Activated CD4-positive, alpha-beta T cell treated with anti-CD3 and anti-CD28 coated beads, Interleukin-2, amount 10 ng/mL, durations not matched to agents 24 days and 14 days (primary cell): ENCODE results near the gene XAF1. TPM values are rescaled to one million over a fixed set of nuclear protein-coding genes. Genes with fewer than 3 reads are reported as not detected.
"Not testable (repeated sequence)": the region's sequence is repeated elsewhere in the genome, so short reads cannot be mapped to it uniquely, and the experiment has no call there.

Source experiments
- DNase-seq: peaks from one replicate; pipeline ENCODE4 v3.0.0; 2022
- H3K27ac Mint-ChIP-seq: one replicate; pipeline ENCODE4 v1.8.0; 2022; ENCODE audit warnings: mild to moderate bottlenecking, mixed read lengths
- H3K27me3 Mint-ChIP-seq: one replicate; pipeline ENCODE4 v1.8.0; 2022; ENCODE audit warnings: mixed read lengths
- H3K36me3 Mint-ChIP-seq: one replicate; pipeline ENCODE4 v1.8.0; 2022; ENCODE audit warnings: low read depth, mild to moderate bottlenecking, mixed read lengths
- H3K4me1 Mint-ChIP-seq: one replicate; pipeline ENCODE4 v1.8.0; 2021; ENCODE audit warnings: mixed read lengths
- H3K4me3 Mint-ChIP-seq: one replicate; pipeline ENCODE4 v1.8.0; 2022; ENCODE audit warnings: mild to moderate bottlenecking, moderate library complexity, mixed read lengths
- H3K9me3 Mint-ChIP-seq: one replicate; pipeline ENCODE4 v1.8.0; 2021; ENCODE audit warnings: mixed read lengths
- intact Hi-C: fragments of 100-400 bp; cut with micrococcal nuclease; formaldehyde crosslinking; loops from one replicate; pipeline ENCODE4 v1.15.1; 2023
- total RNA-seq: library from RNA; stranded (reverse); gene quantifications from 2 replicates; pipeline ENCODE4 v1.2.3, GENCODE V29; 2022

XAF1 gene
- total RNA-seq, 1 donor from 2014 or later = 37.6 TPM

- Mint-ChIP-seq H3K27me3 (peaks cover 39% of the 10 kb centered on the region), H3K27ac (no peak overlapping the region), H3K4me3 (no peak overlapping the region), H3K9me3 (no peaks in the 10 kb centered on the region), H3K36me3 (no peaks in the 10 kb centered on the region), H3K4me1 (no peaks in the 10 kb centered on the region)
- intact Hi-C loops = no loop called here
- DNase-seq = no peak
These were observed 34.1 kb upstream of the XAF1 start for GRCh38 chr17:6721744-6722143.

GRCh38 chr17:6724009-6724408 lies 31.8 kb upstream of the XAF1 start:
- intact Hi-C loops = no loop called here
- DNase-seq = no peak
- Mint-ChIP-seq H3K4me3 (no peak overlapping the region), H3K27ac (no peak overlapping the region), H3K9me3 (no peaks in the 10 kb centered on the region), H3K4me1 (no peaks in the 10 kb centered on the region), H3K36me3 (no peaks in the 10 kb centered on the region), H3K27me3 (peaks cover 38% of the 10 kb centered on the region)

- no peak overlapping the region for H3K27ac Mint-ChIP-seq
- no peaks in the 10 kb centered on the region for H3K4me1 Mint-ChIP-seq
- H3K36me3 Mint-ChIP-seq = no peaks in the 10 kb centered on the region
- H3K27me3 Mint-ChIP-seq = peaks cover 28% of the 10 kb centered on the region
- no peak overlapping the region for H3K4me3 Mint-ChIP-seq
- DNase-seq = no peak
- intact Hi-C loops = no loop called here
- H3K9me3 Mint-ChIP-seq = no peaks in the 10 kb centered on the region
These were observed 26.3 kb upstream of the XAF1 start for GRCh38 chr17:6729531-6729930.

GRCh38 chr17:6746665-6747064 lies 9.2 kb upstream of the XAF1 start:
- H3K4me1 Mint-ChIP-seq, H3K4me3 Mint-ChIP-seq, H3K9me3 Mint-ChIP-seq, H3K27ac Mint-ChIP-seq, intact Hi-C loops, H3K36me3 Mint-ChIP-seq, DNase-seq: not testable (repeated sequence)
- H3K27me3 Mint-ChIP-seq = peaks cover 61% of the 10 kb centered on the region

- Mint-ChIP-seq H3K4me1 (peaks cover 19% of the 10 kb centered on the region), H3K27ac (no peak overlapping the region), H3K4me3 (no peak overlapping the region), H3K27me3 (peaks cover 48% of the 10 kb centered on the region), H3K36me3 (no peaks in the 10 kb centered on the region), H3K9me3 (peaks cover 5% of the 10 kb centered on the region)
- intact Hi-C loops = no loop called here
- DNase-seq = no peak
These were observed 7.2 kb upstream of the XAF1 start for GRCh38 chr17:6748617-6749016.

GRCh38 chr17:6749519-6749918 lies 6.3 kb upstream of the XAF1 start:
- peak; percentile 64 for DNase-seq
- no peak overlapping the region for H3K27ac Mint-ChIP-seq
- no peaks in the 10 kb centered on the region for H3K36me3 Mint-ChIP-seq
- intact Hi-C loops = no loop called here
- no peak overlapping the region for H3K4me3 Mint-ChIP-seq
- peaks cover under 1% of the 10 kb centered on the region for H3K9me3 Mint-ChIP-seq
- H3K27me3 Mint-ChIP-seq = peaks cover 40% of the 10 kb centered on the region
- H3K4me1 Mint-ChIP-seq = peaks cover 20% of the 10 kb centered on the region

- peaks cover 32% of the 10 kb centered on the region for H3K4me1 Mint-ChIP-seq
- peaks cover 5% of the 10 kb centered on the region for H3K36me3 Mint-ChIP-seq
- DNase-seq = no peak
- peak overlapping the region; percentile 31 for H3K27ac Mint-ChIP-seq
- H3K9me3 Mint-ChIP-seq = no peaks in the 10 kb centered on the region
- H3K27me3 Mint-ChIP-seq = peaks cover 21% of the 10 kb centered on the region
- H3K4me3 Mint-ChIP-seq = no peak overlapping the region
- intact Hi-C loops = loop anchor here (10.0 kb wide), 2 partner anchors 87 to 263 kb away; partner anchors contain the start of gene RNASEK
These were observed 3.6 kb upstream of the XAF1 start for GRCh38 chr17:6752068-6752909.

- Mint-ChIP-seq H3K4me1 (peaks cover 38% of the 10 kb centered on the region), H3K27ac (peak overlapping the region; percentile 57), H3K4me3 (peak overlapping the region; percentile 17), H3K27me3 (peaks cover 17% of the 10 kb centered on the region), H3K36me3 (peaks cover 11% of the 10 kb centered on the region), H3K9me3 (no peaks in the 10 kb centered on the region)
- no peak for DNase-seq
- intact Hi-C loops = loop anchor here (10.0 kb wide), 2 partner anchors 88 to 262 kb away; partner anchors contain the start of gene RNASEK
These were observed 2.8 kb upstream of the XAF1 start for GRCh38 chr17:6753006-6753445.

- no peak overlapping the region for H3K4me3 Mint-ChIP-seq
- H3K4me1 Mint-ChIP-seq = peaks cover 43% of the 10 kb centered on the region
These were observed 2.3 kb upstream of the XAF1 start for GRCh38 chr17:6753546-6753945.

GRCh38 chr17:6755281-6755680 lies 565 bp upstream of the XAF1 start:
- DNase-seq = no peak
- Mint-ChIP-seq H3K27ac (peak overlapping the region; percentile 89), H3K27me3 (peaks cover 3% of the 10 kb centered on the region), H3K4me3 (peak overlapping the region; percentile 89), H3K9me3 (no peaks in the 10 kb centered on the region), H3K36me3 (peaks cover 31% of the 10 kb centered on the region), H3K4me1 (peaks cover 50% of the 10 kb centered on the region)
- intact Hi-C loops = loop anchor here (10.0 kb wide), 2 partner anchors 90 to 260 kb away; partner anchors contain the start of gene RNASEK

More at GRCh38 chr17:6753546-6753945, 2.3 kb upstream of the XAF1 start:
- no peaks in the 10 kb centered on the region for H3K9me3 Mint-ChIP-seq
- H3K27ac Mint-ChIP-seq = no peak overlapping the region
- intact Hi-C loops = loop anchor here (10.0 kb wide), 2 partner anchors 89 to 261 kb away; partner anchors contain the start of gene RNASEK
- H3K27me3 Mint-ChIP-seq = peaks cover 15% of the 10 kb centered on the region
- no peak for DNase-seq
- peaks cover 16% of the 10 kb centered on the region for H3K36me3 Mint-ChIP-seq

- intact Hi-C loops = loop anchor here (10.0 kb wide), 2 partner anchors 92 to 258 kb away; partner anchors contain the start of gene RNASEK
- H3K27ac Mint-ChIP-seq = peak overlapping the region; percentile 89
- DNase-seq = peak; percentile 71
- H3K4me3 Mint-ChIP-seq = peak overlapping the region; percentile 89
- H3K27me3 Mint-ChIP-seq = peaks cover 1% of the 10 kb centered on the region
- H3K4me1 Mint-ChIP-seq = peaks cover 57% of the 10 kb centered on the region
- H3K36me3 Mint-ChIP-seq = peaks cover 44% of the 10 kb centered on the region
- no peaks in the 10 kb centered on the region for H3K9me3 Mint-ChIP-seq
These were observed 682 bp downstream of the XAF1 start for GRCh38 chr17:6756425-6757031.

GRCh38 chr17:6757747-6758146 lies 1.9 kb downstream of the XAF1 start:
- no peaks in the 10 kb centered on the region for H3K27me3 Mint-ChIP-seq
- H3K27ac Mint-ChIP-seq = peak overlapping the region; percentile 91
- H3K4me3 Mint-ChIP-seq = peak overlapping the region; percentile 89
- peaks cover 5% of the 10 kb centered on the region for H3K9me3 Mint-ChIP-seq
- intact Hi-C loops = loop anchor here (10.0 kb wide), 2 partner anchors 93 to 257 kb away; partner anchors contain the start of gene RNASEK
- peaks cover 56% of the 10 kb centered on the region for H3K36me3 Mint-ChIP-seq
- peaks cover 56% of the 10 kb centered on the region for H3K4me1 Mint-ChIP-seq
- DNase-seq = no peak

- Mint-ChIP-seq H3K4me3 (no peak overlapping the region), H3K27ac (no peak overlapping the region), H3K4me1 (peaks cover 57% of the 10 kb centered on the region), H3K9me3 (peaks cover 26% of the 10 kb centered on the region), H3K27me3 (no peaks in the 10 kb centered on the region), H3K36me3 (peaks cover 92% of the 10 kb centered on the region)
- intact Hi-C loops = no loop called here
- DNase-seq = no peak
These were observed 5.9 kb downstream of the XAF1 start for GRCh38 chr17:6761779-6762178.

GRCh38 chr17:6768447-6768846 lies 12.6 kb downstream of the XAF1 start:
- H3K27me3 Mint-ChIP-seq = no peaks in the 10 kb centered on the region
- peaks cover 17% of the 10 kb centered on the region for H3K4me1 Mint-ChIP-seq
- no peak overlapping the region for H3K4me3 Mint-ChIP-seq
- H3K9me3 Mint-ChIP-seq = peaks cover 49% of the 10 kb centered on the region
- intact Hi-C loops = no loop called here
- H3K27ac Mint-ChIP-seq = no peak overlapping the region
- DNase-seq = no peak
- peaks cover 96% of the 10 kb centered on the region for H3K36me3 Mint-ChIP-seq
